Smooth muscle cell (in vitro differentiated cells): ENCODE results near the gene SUCLG2. TPM values are rescaled to one million over a fixed set of nuclear protein-coding genes. Genes with fewer than 3 reads are reported as not detected.
A peak's percentile ranks its signal among the peaks of the same experiment; 100 is the strongest.

ENCODE experiments used
- DNase-seq: peaks from one replicate; lab custom pipeline; 2025; ENCODE audit not compliant: unreplicated experiment; lab: John Stamatoyannopoulos, UW
- H2AFZ ChIP-seq: fragments of 200-600 bp; sonication (generic); 2 replicates; pipeline ENCODE4 v1.6.0; 2016; ENCODE audit warnings: antibody characterized with exemption, low read depth, mild to moderate bottlenecking
- H3F3A ChIP-seq: fragments of 200-600 bp; sonication (generic); 2 replicates; pipeline ENCODE4 v1.6.0; 2017; ENCODE audit warnings: antibody characterized with exemption, low read depth
- H3K27ac ChIP-seq: fragments of 200-600 bp; sonication (generic); 2 replicates; pipeline ENCODE4 v1.5.1; 2016; ENCODE audit warnings: low read depth, mild to moderate bottlenecking
- H3K27me3 ChIP-seq: fragments of 200-600 bp; sonication (generic); 2 replicates; pipeline ENCODE4 v1.6.1; 2016; ENCODE audit warnings: low read depth, mild to moderate bottlenecking
- H3K36me3 ChIP-seq: fragments of 200-600 bp; sonication (generic); 2 replicates; pipeline ENCODE4 v1.5.1; 2016; ENCODE audit warnings: low read depth
- H3K4me1 ChIP-seq: fragments of 200-600 bp; sonication (generic); 2 replicates; pipeline ENCODE4 v1.5.1; 2016; ENCODE audit warnings: low read depth
- H3K4me2 ChIP-seq: fragments of 200-600 bp; sonication (generic); 2 replicates; pipeline ENCODE4 v1.6.0; 2016; ENCODE audit warnings: mild to moderate bottlenecking
- H3K4me3 ChIP-seq: fragments of 200-600 bp; sonication (generic); 2 replicates; pipeline ENCODE4 v1.5.1; 2016; ENCODE audit warnings: mild to moderate bottlenecking
- H3K79me2 ChIP-seq: fragments of 200-600 bp; sonication (generic); 2 replicates; pipeline ENCODE4 v1.6.0; 2016; ENCODE audit warnings: low read depth, mild to moderate bottlenecking
- H3K9ac ChIP-seq: fragments of 200-600 bp; sonication (generic); 2 replicates; pipeline ENCODE4 v1.6.0; 2016; ENCODE audit warnings: low read depth
- H3K9me3 ChIP-seq: fragments of 200-600 bp; sonication (generic); replicated peaks from 2 replicates; pipeline ENCODE4 v1.5.1; 2016; ENCODE audit warnings: low read depth
- H4K20me1 ChIP-seq: fragments of 200-600 bp; sonication (generic); 2 replicates; pipeline ENCODE4 v1.6.0; 2016; ENCODE audit warnings: low read depth
- CTCF ChIP-seq: fragments of 200-600 bp; sonication (generic); IDR thresholded peaks from 2 replicates; pipeline ENCODE4 v1.5.1; 2017; ENCODE audit warnings: borderline replicate concordance, mild to moderate bottlenecking, antibody characterized with exemption; ENCODE audit not compliant: insufficient read depth, poor library complexity, severe bottlenecking
- WGBS: methylation state at CpG from one replicate; pipeline ENCODE4 v1.1.7; 2016; ENCODE audit warnings: low lambda C conversion rate; 5-methylcytosine and 5-hydroxymethylcytosine counted together
- polyA plus RNA-seq: library from polyadenylated mRNA; unstranded; fragments of >200 nt; fragmentation: Nextera tagmentation; extraction: Ambion mirVana; gene quantifications from 2 replicates; pipeline ENCODE4 v1.2.1, GENCODE V29; 2016
- total RNA-seq: library from RNA; depleted of rRNA; stranded (reverse); fragments of >200 nt; gene quantifications from 2 replicates; pipeline ENCODE4 v1.2.3, GENCODE V29; 2014

Gene SUCLG2
- total and polyA plus RNA-seq, 2 experiments from 2014 or later = 40.3 to 45.4 TPM

GRCh38 chr3:67419218-67419529 lies 235.2 kb downstream of the SUCLG2 start:
- Histone ChIP-seq H3K4me1 (no peaks in the 10 kb centered on the region), H3K27me3 (no peaks in the 10 kb centered on the region), H3K4me2 (no peak overlapping the region), H3K36me3 (peaks cover 9% of the 10 kb centered on the region), H3K9ac (no peak overlapping the region), H2AFZ (no peak overlapping the region), H3K9me3 (peaks cover 9% of the 10 kb centered on the region), H3F3A (no peaks in the 10 kb centered on the region), H3K4me3 (no peak overlapping the region), H4K20me1 (no peaks in the 10 kb centered on the region), H3K27ac (no peak overlapping the region), H3K79me2 (no peaks in the 10 kb centered on the region)
- 88% methylated on average over 2 of the region's 2 CpGs for WGBS
- DNase-seq = no peak
- no peak for TF ChIP-seq CTCF

- Histone ChIP-seq H3K27me3 (no peaks in the 10 kb centered on the region), H2AFZ (no peak overlapping the region), H3K79me2 (no peaks in the 10 kb centered on the region), H3K4me3 (no peak overlapping the region), H3K27ac (no peak overlapping the region), H3K9me3 (peaks cover 9% of the 10 kb centered on the region), H3K36me3 (peaks cover 9% of the 10 kb centered on the region), H3K9ac (no peak overlapping the region), H3F3A (no peaks in the 10 kb centered on the region), H3K4me1 (no peaks in the 10 kb centered on the region), H3K4me2 (no peak overlapping the region), H4K20me1 (no peaks in the 10 kb centered on the region)
- TF ChIP-seq CTCF = no peak
- WGBS = 64% methylated on average over 3 of the region's 3 CpGs
- no peak for DNase-seq
Measured at GRCh38 chr3:67418426-67419217, 235.8 kb downstream of the SUCLG2 start.

GRCh38 chr3:67416703-67417102 lies 237.7 kb downstream of the SUCLG2 start:
- Histone ChIP-seq H3K9me3 (peaks cover 9% of the 10 kb centered on the region), H3K27me3 (no peaks in the 10 kb centered on the region), H3K4me1 (no peaks in the 10 kb centered on the region), H3F3A (no peaks in the 10 kb centered on the region), H3K9ac (no peak overlapping the region), H3K4me3 (no peak overlapping the region), H2AFZ (no peak overlapping the region), H3K36me3 (peaks cover 9% of the 10 kb centered on the region), H3K4me2 (no peak overlapping the region), H3K27ac (no peak overlapping the region), H4K20me1 (no peaks in the 10 kb centered on the region), H3K79me2 (no peaks in the 10 kb centered on the region)
- 71% methylated on average over 1 of the region's 1 CpG for WGBS
- DNase-seq = no peak
- peak; percentile 21 for TF ChIP-seq CTCF

GRCh38 chr3:67415511-67415910 lies 238.9 kb downstream of the SUCLG2 start:
- Histone ChIP-seq H3K36me3 (peaks cover 9% of the 10 kb centered on the region), H3K4me3 (no peak overlapping the region), H3K9me3 (peaks cover 9% of the 10 kb centered on the region), H3K4me1 (no peaks in the 10 kb centered on the region), H3F3A (no peaks in the 10 kb centered on the region), H3K9ac (no peak overlapping the region), H3K4me2 (no peak overlapping the region), H4K20me1 (no peaks in the 10 kb centered on the region), H3K27ac (no peak overlapping the region), H2AFZ (no peak overlapping the region), H3K79me2 (no peaks in the 10 kb centered on the region), H3K27me3 (no peaks in the 10 kb centered on the region)
- 55% methylated on average over 1 of the region's 1 CpG for WGBS
- no peak for TF ChIP-seq CTCF
- DNase-seq = no peak
